Superior temporal gyrus (tissue), 1 donor: ENCODE measurements around the gene EXD3.

ENCODE experiments used
- DNase-seq: peaks from one replicate; pipeline ENCODE4 v3.0.0-alpha.2; 2016; ENCODE audit errors: extremely low spot score

Gene EXD3

GRCh38 chr9:137294681-137295237 lies 128.2 kb downstream of the EXD3 start:
- DNase-seq, result no peak

GRCh38 chr9:137294091-137294680 lies 128.8 kb downstream of the EXD3 start:
- no peak for DNase-seq

GRCh38 chr9:137293482-137294090 lies 129.4 kb downstream of the EXD3 start:
- no peak for DNase-seq

- DNase-seq, result no peak
Measured at GRCh38 chr9:137293094-137293481, 129.9 kb downstream of the EXD3 start.

GRCh38 chr9:137286975-137287383 lies 136.0 kb downstream of the EXD3 start:
- no peak for DNase-seq

- no peak for DNase-seq
Measured at GRCh38 chr9:137281345-137282116, 141.4 kb downstream of the EXD3 start.

GRCh38 chr9:137280474-137281344 lies 142.3 kb downstream of the EXD3 start:
- DNase-seq, result no peak

GRCh38 chr9:137279741-137280473 lies 143.1 kb downstream of the EXD3 start:
- DNase-seq, result no peak

GRCh38 chr9:137278721-137279711 lies 143.9 kb downstream of the EXD3 start:
- DNase-seq, result no peak

GRCh38 chr9:137278061-137278701 lies 144.8 kb downstream of the EXD3 start:
- no peak for DNase-seq

GRCh38 chr9:137277329-137278041 lies 145.5 kb downstream of the EXD3 start, which contains the start of gene TOR4A:
Gene TOR4A, plus strand, starts transcription at chr9:137277726. Its CDS starts 964 bp downstream, at chr9:137278690.
- DNase-seq, result no peak

- no peak for DNase-seq
Measured at GRCh38 chr9:137276473-137277328, 146.3 kb downstream of the EXD3 start.

- no peak for DNase-seq
Measured at GRCh38 chr9:137275588-137276472, 147.1 kb downstream of the EXD3 start.

- no peak for DNase-seq
Measured at GRCh38 chr9:137275203-137275587, 147.8 kb downstream of the EXD3 start.

GRCh38 chr9:137273611-137274320 lies 149.2 kb downstream of the EXD3 start:
- no peak for DNase-seq

- DNase-seq, result no peak
Measured at GRCh38 chr9:137273095-137273490, 149.9 kb downstream of the EXD3 start.
